DOHH2 (cell line): ENCODE results near the gene PCSK7.

ENCODE experiments used
- EZH2phosphoT487 ChIP-seq: fragments of 200-600 bp; sonication (generic); IDR thresholded peaks from 2 replicates; pipeline ENCODE4 v1.6.1; 2017; ENCODE audit warnings: borderline replicate concordance, mild to moderate bottlenecking, antibody characterized with exemption, low read length, moderate library complexity, mixed read lengths
- TF ChIP-seq, protein P1 (sequence below): fragments of 200-600 bp; sonication (generic); IDR thresholded peaks from one replicate; pipeline ENCODE4 v1.5.1; 2014; ENCODE audit warnings: antibody characterized with exemption, mild to moderate bottlenecking, low read depth, low read length; ENCODE audit not compliant: poor library complexity, severe bottlenecking

- TF ChIP-seq, protein P1, sequence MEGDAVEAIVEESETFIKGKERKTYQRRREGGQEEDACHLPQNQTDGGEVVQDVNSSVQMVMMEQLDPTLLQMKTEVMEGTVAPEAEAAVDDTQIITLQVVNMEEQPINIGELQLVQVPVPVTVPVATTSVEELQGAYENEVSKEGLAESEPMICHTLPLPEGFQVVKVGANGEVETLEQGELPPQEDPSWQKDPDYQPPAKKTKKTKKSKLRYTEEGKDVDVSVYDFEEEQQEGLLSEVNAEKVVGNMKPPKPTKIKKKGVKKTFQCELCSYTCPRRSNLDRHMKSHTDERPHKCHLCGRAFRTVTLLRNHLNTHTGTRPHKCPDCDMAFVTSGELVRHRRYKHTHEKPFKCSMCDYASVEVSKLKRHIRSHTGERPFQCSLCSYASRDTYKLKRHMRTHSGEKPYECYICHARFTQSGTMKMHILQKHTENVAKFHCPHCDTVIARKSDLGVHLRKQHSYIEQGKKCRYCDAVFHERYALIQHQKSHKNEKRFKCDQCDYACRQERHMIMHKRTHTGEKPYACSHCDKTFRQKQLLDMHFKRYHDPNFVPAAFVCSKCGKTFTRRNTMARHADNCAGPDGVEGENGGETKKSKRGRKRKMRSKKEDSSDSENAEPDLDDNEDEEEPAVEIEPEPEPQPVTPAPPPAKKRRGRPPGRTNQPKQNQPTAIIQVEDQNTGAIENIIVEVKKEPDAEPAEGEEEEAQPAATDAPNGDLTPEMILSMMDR = no peak
- TF ChIP-seq EZH2phosphoT487 = no peak
Measured at GRCh38 chr11:117187428-117187798, 44.5 kb downstream of the PCSK7 start.
